HCT116 (cell line): Measurements from ENCODE around the gene MYLK4.

Experiments used
- CEBPB ChIP-seq: IDR thresholded peaks from 2 replicates; pipeline ENCODE4 v1.6.1; 2012; ENCODE audit warnings: low read depth
- CTCF ChIP-seq, 3 experiments: fragments of 200-600 bp in 1 of 3; sonication (generic) in 1 of 3; IDR thresholded peaks in 2 of 3; conservative IDR thresholded peaks in 1 of 3; 2 replicates each; pipeline ENCODE4 v1.5.1; 2012 to 2017; ENCODE audit warnings: low read depth in 2 of 3, low read length in 2 of 3, antibody characterized with exemption in 1 of 3, borderline replicate concordance in 1 of 3, control low read depth in 1 of 3, mild to moderate bottlenecking in 1 of 3, mixed read lengths in 1 of 3, mixed run types in 1 of 3, moderate library complexity in 1 of 3; ENCODE audit not compliant: insufficient read depth in 1 of 3
- EGR1 ChIP-seq: IDR thresholded peaks from 2 replicates; pipeline ENCODE4 v1.6.1; 2012; ENCODE audit warnings: low read depth
- ELF1 ChIP-seq: IDR thresholded peaks from 2 replicates; pipeline ENCODE4 v1.6.1; 2012; ENCODE audit warnings: low read depth, borderline replicate concordance
- EZH2 ChIP-seq: fragments of 200-600 bp; sonication (generic); IDR thresholded peaks from 2 replicates; pipeline ENCODE4 v1.6.1; 2017; ENCODE audit warnings: antibody characterized with exemption, mixed run types
- FOSL1 ChIP-seq: IDR thresholded peaks from 2 replicates; pipeline ENCODE4 v1.6.1; 2012; ENCODE audit warnings: low read depth
- JUND ChIP-seq: IDR thresholded peaks from 2 replicates; pipeline ENCODE4 v1.6.1; 2012
- POLR2A ChIP-seq: IDR thresholded peaks from 2 replicates; pipeline ENCODE4 v1.7.0; 2011; ENCODE audit warnings: borderline replicate concordance; ENCODE audit not compliant: insufficient read depth, insufficient read length; ENCODE audit errors: extremely low read depth
- POLR2AphosphoS5 ChIP-seq: IDR thresholded peaks from 2 replicates; pipeline ENCODE4 v1.6.1; 2011; ENCODE audit warnings: mild to moderate bottlenecking, low read depth, low read length, moderate library complexity
- REST ChIP-seq: IDR thresholded peaks from 2 replicates; pipeline ENCODE4 v1.6.1; 2012; ENCODE audit warnings: low read depth

- TF ChIP-seq CTCF (IDR thresholded peaks at IDR 0.05 in 2 of 3, conservative IDR thresholded peaks at IDR 0.05 in 1 of 3; ENCODE audit: borderline replicate concordance in 1 of 3, insufficient read depth in 1 of 3, low read depth in 2 of 3, low read length in 2 of 3) = no peak
- no peak for TF ChIP-seq REST
- TF ChIP-seq POLR2AphosphoS5 = no peak
- TF ChIP-seq EGR1 = no peak
- no peak for TF ChIP-seq JUND
- TF ChIP-seq EZH2 = no peak
- TF ChIP-seq FOSL1 = no peak
- no peak for TF ChIP-seq POLR2A
- no peak for TF ChIP-seq ELF1
- no peak for TF ChIP-seq CEBPB
Observed at GRCh38 chr6:2652611-2653010, 98.1 kb downstream of the MYLK4 start.
